Tibial nerve (tissue), 4 donors: ENCODE data around the gene ANXA6.

ENCODE experiments used
- EP300 ChIP-seq, 2 donors: sonication (generic); formaldehyde crosslinking; IDR thresholded peaks; one replicate each; pipeline ENCODE4 v1.6.1; 2017; ENCODE audit warnings: antibody characterized with exemption in 2 of 2, mild to moderate bottlenecking in 1 of 2
- POLR2A ChIP-seq, 2 donors: fragments of 450-650 bp; IDR thresholded peaks; one replicate each; pipeline ENCODE4 v1.6.1; 2017; ENCODE audit warnings: antibody characterized with exemption in 2 of 2, mild to moderate bottlenecking in 2 of 2, moderate library complexity in 2 of 2
- TF ChIP-seq, protein P1 (sequence below), 5 experiments: fragments of 200-600 bp in 3 of 5; fragments of 450-650 bp in 2 of 5; sonication (generic) in 3 of 5; IDR thresholded peaks; one replicate each; pipeline ENCODE4 v1.5.1; 2016 to 2019; ENCODE audit warnings: antibody characterized with exemption in 5 of 5, mild to moderate bottlenecking in 3 of 5, moderate library complexity in 2 of 5

- TF ChIP-seq, protein P1, sequence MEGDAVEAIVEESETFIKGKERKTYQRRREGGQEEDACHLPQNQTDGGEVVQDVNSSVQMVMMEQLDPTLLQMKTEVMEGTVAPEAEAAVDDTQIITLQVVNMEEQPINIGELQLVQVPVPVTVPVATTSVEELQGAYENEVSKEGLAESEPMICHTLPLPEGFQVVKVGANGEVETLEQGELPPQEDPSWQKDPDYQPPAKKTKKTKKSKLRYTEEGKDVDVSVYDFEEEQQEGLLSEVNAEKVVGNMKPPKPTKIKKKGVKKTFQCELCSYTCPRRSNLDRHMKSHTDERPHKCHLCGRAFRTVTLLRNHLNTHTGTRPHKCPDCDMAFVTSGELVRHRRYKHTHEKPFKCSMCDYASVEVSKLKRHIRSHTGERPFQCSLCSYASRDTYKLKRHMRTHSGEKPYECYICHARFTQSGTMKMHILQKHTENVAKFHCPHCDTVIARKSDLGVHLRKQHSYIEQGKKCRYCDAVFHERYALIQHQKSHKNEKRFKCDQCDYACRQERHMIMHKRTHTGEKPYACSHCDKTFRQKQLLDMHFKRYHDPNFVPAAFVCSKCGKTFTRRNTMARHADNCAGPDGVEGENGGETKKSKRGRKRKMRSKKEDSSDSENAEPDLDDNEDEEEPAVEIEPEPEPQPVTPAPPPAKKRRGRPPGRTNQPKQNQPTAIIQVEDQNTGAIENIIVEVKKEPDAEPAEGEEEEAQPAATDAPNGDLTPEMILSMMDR (IDR thresholded peaks at IDR 0.05), result no peak
- TF ChIP-seq POLR2A (IDR thresholded peaks at IDR 0.05), result no peak
- TF ChIP-seq EP300 (IDR thresholded peaks at IDR 0.05), result no peak
Observed at GRCh38 chr5:151153766-151154272, 3.8 kb downstream of the ANXA6 start.
